ENCODE measurements around the gene KCNIP2.

DNA sequence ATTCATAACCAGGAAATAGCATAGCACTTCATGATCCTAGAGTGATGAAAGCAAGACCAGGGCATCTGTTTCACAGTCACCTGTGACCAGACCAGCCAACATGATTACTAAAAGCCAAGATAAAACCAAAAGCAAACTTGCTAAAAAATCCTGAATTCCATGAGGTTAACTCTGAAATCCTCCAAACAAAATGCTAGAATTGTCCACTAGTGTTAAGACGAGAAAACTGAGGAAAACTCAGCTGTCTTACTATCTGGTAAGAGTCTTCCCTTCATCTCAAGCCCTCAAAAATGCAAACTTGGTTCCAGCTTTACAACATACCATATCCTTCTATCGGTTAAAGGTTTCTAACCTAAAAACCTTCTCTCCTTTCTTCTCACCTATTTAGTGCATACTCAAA is 59.0 kb downstream of the KCNIP2 start:
- TF ChIP-seq, protein P1, sequence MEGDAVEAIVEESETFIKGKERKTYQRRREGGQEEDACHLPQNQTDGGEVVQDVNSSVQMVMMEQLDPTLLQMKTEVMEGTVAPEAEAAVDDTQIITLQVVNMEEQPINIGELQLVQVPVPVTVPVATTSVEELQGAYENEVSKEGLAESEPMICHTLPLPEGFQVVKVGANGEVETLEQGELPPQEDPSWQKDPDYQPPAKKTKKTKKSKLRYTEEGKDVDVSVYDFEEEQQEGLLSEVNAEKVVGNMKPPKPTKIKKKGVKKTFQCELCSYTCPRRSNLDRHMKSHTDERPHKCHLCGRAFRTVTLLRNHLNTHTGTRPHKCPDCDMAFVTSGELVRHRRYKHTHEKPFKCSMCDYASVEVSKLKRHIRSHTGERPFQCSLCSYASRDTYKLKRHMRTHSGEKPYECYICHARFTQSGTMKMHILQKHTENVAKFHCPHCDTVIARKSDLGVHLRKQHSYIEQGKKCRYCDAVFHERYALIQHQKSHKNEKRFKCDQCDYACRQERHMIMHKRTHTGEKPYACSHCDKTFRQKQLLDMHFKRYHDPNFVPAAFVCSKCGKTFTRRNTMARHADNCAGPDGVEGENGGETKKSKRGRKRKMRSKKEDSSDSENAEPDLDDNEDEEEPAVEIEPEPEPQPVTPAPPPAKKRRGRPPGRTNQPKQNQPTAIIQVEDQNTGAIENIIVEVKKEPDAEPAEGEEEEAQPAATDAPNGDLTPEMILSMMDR (IDR thresholded peaks at IDR 0.05; ENCODE audit: extremely low read depth in 1 of 2, insufficient read depth in 1 of 2, low read depth in 1 of 2, low read length in 2 of 2), result no peak
- TF ChIP-seq EZH2 (IDR thresholded peaks at IDR 0.05; ENCODE audit: borderline replicate concordance, low read depth, low read length, severe bottlenecking) (no peak), POLR2A (IDR thresholded peaks at IDR 0.05; ENCODE audit: low read depth, low read length) (no peak), MYC (IDR thresholded peaks at IDR 0.05; ENCODE audit: low read depth, low read length) (no peak)

All from endothelial cell of umbilical vein (primary cell).